T-helper 2 cell (primary cell): ENCODE data around the gene UBL3.

Source experiments
- DNase-seq, 5 experiments: peaks; one replicate each; pipeline versions ENCODE4 v3.0.0 to v3.0.0-alpha.2; 2012 to 2022

The UBL3 gene

GRCh38 chr13:29753618-29754472, 96.6 kb downstream of the UBL3 start:
- no peak for DNase-seq

- DNase-seq, result no peak
Observed at GRCh38 chr13:29752175-29752574, 98.2 kb downstream of the UBL3 start.

- no peak for DNase-seq
Observed at GRCh38 chr13:29750183-29750530, 100.3 kb downstream of the UBL3 start.

- no peak for DNase-seq
Observed at GRCh38 chr13:29749401-29750182, 100.8 kb downstream of the UBL3 start.

- no peak for DNase-seq
Observed at GRCh38 chr13:29748097-29748496, 102.3 kb downstream of the UBL3 start.

- no peak for DNase-seq
Observed at GRCh38 chr13:29746148-29746677, 104.2 kb downstream of the UBL3 start.

GRCh38 chr13:29745704-29746103, 104.7 kb downstream of the UBL3 start:
- DNase-seq, result no peak

- no peak for DNase-seq
Observed at GRCh38 chr13:29743201-29743786, 107.1 kb downstream of the UBL3 start.

- DNase-seq, result no peak
Observed at GRCh38 chr13:29740961-29741360, 109.5 kb downstream of the UBL3 start.

- no peak for DNase-seq
Observed at GRCh38 chr13:29737061-29737460, 113.4 kb downstream of the UBL3 start.

- no peak for DNase-seq
Observed at GRCh38 chr13:29733147-29733611, 117.2 kb downstream of the UBL3 start.

GRCh38 chr13:29730253-29730652, 120.2 kb downstream of the UBL3 start:
- no peak for DNase-seq

- DNase-seq, result no peak
Observed at GRCh38 chr13:29722415-29722814, 128.0 kb downstream of the UBL3 start.

GRCh38 chr13:29721766-29722165, 128.7 kb downstream of the UBL3 start:
- no peak for DNase-seq

- no peak for DNase-seq
Observed at GRCh38 chr13:29718694-29719093, 131.7 kb downstream of the UBL3 start.

GRCh38 chr13:29716493-29716892, 133.9 kb downstream of the UBL3 start:
- DNase-seq, result peak in 1 of 5 experiments; percentile 72
